Subcutaneous abdominal adipose tissue (tissue), 5 donors: Measurements from ENCODE around the gene COL20A1.
A peak's percentile ranks its signal among the peaks of the same experiment; 100 is the strongest.

ENCODE experiments used
- H3K27ac ChIP-seq: one replicate; pipeline ENCODE4 v1.7.0; 2013; ENCODE audit warnings: low read depth, mild to moderate bottlenecking, inconsistent platforms, low read length, moderate library complexity
- H3K27me3 ChIP-seq, 5 donors: one replicate each; pipeline ENCODE4 v1.7.0; 2013; ENCODE audit warnings: low read length in 5 of 5, inconsistent platforms in 1 of 5; ENCODE audit not compliant: control insufficient read depth in 5 of 5, insufficient read depth in 4 of 5
- H3K36me3 ChIP-seq, 5 donors: one replicate each; pipeline ENCODE4 v1.7.0; 2013; ENCODE audit warnings: low read length in 5 of 5; ENCODE audit not compliant: control insufficient read depth in 5 of 5, insufficient read depth in 5 of 5
- H3K4me1 ChIP-seq, 5 donors: one replicate each; pipeline ENCODE4 v1.7.0; 2013; ENCODE audit warnings: low read length in 5 of 5, mild to moderate bottlenecking in 3 of 5, moderate library complexity in 1 of 5; ENCODE audit not compliant: control insufficient read depth in 5 of 5, insufficient read depth in 5 of 5
- H3K4me3 ChIP-seq, 5 donors: one replicate each; pipeline ENCODE4 v1.7.0; 2013; ENCODE audit warnings: low read length in 5 of 5, low read depth in 1 of 5
- H3K9ac ChIP-seq, 5 donors: one replicate each; pipeline ENCODE4 v1.7.0; 2013; ENCODE audit warnings: low read length in 5 of 5, mild to moderate bottlenecking in 4 of 5, moderate library complexity in 3 of 5
- H3K9me3 ChIP-seq, 5 donors: one replicate each; pipeline ENCODE4 v1.7.0; 2013; ENCODE audit warnings: low read length in 5 of 5; ENCODE audit not compliant: control insufficient read depth in 5 of 5
- donor health status: healthy.
- donor health status: healthy.
- donor health status: healthy.
- donor health status: healthy.
- donor health status: healthy.

The COL20A1 gene

GRCh38 chr20:63318391-63319163 is 25.6 kb downstream of the COL20A1 start:
- peaks cover 0 to 26% (median 22%) of the 10 kb centered on the region in 5 donors for H3K4me1 ChIP-seq
- H3K4me3 ChIP-seq, result no peak overlapping the region
- no peak overlapping the region for H3K27ac ChIP-seq
- no peak overlapping the region for H3K9ac ChIP-seq
- no peaks in the 10 kb centered on the region for H3K36me3 ChIP-seq
- H3K27me3 ChIP-seq, result peaks cover 0 to 9% (median 3%) of the 10 kb centered on the region in 5 donors
- no peaks in the 10 kb centered on the region for H3K9me3 ChIP-seq

- Histone ChIP-seq H3K27ac (no peak overlapping the region), H3K4me3 (no peak overlapping the region), H3K9ac (no peak overlapping the region), H3K4me1 (peaks cover 0 to 29% (median 19%) of the 10 kb centered on the region in 5 donors), H3K36me3 (no peaks in the 10 kb centered on the region), H3K9me3 (no peaks in the 10 kb centered on the region), H3K27me3 (peaks cover 0 to 9% (median 3%) of the 10 kb centered on the region in 5 donors)
Observed at GRCh38 chr20:63319164-63320040, 26.4 kb downstream of the COL20A1 start.

GRCh38 chr20:63320041-63320511 is 27.1 kb downstream of the COL20A1 start:
- H3K27ac ChIP-seq, result no peak overlapping the region
- peaks cover 0 to 4% (median 3%) of the 10 kb centered on the region in 5 donors for H3K27me3 ChIP-seq

DNA sequence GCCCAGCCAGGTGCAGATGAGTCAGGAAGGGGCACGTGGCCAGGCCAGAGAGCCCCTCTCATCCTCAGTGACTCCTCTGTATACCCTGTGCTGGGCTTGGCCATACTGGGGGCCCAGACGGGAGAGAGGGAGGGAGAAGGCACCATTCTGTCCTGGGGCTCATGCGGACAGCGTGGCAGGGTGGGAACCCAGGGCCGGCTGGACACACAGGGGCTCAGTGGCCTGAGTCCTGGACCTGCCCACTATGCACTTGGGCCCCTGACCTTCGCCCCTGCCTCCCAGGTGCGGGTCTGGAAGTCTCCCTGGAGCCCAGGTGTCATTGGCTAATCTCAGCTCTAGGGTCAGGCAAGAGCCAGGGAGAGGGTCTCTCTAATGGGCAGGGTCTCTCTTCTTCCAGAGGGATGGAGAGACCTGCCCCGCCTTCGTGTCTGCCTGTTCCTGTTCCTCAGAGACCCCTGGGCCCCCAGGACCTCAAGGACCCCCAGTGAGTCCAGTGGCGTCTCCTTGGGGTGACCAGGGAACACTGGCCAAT is 27.7 kb downstream of the COL20A1 start:
- Histone ChIP-seq H3K36me3 (no peaks in the 10 kb centered on the region), H3K27me3 (peaks cover 0 to 3% (median 2%) of the 10 kb centered on the region in 5 donors), H3K4me1 (peaks cover 0 to 29% (median 19%) of the 10 kb centered on the region in 5 donors), H3K4me3 (no peak overlapping the region), H3K9me3 (no peaks in the 10 kb centered on the region), H3K9ac (peak overlapping the region in 1 of 5 donors; percentile 17), H3K27ac (no peak overlapping the region)

More at GRCh38 chr20:63320041-63320511, 27.1 kb downstream of the COL20A1 start:
- H3K9ac ChIP-seq, result no peak overlapping the region
- H3K4me3 ChIP-seq, result no peak overlapping the region
- H3K36me3 ChIP-seq, result no peaks in the 10 kb centered on the region
- H3K9me3 ChIP-seq, result no peaks in the 10 kb centered on the region
- H3K4me1 ChIP-seq, result peaks cover 0 to 29% (median 19%) of the 10 kb centered on the region in 5 donors

DNA sequence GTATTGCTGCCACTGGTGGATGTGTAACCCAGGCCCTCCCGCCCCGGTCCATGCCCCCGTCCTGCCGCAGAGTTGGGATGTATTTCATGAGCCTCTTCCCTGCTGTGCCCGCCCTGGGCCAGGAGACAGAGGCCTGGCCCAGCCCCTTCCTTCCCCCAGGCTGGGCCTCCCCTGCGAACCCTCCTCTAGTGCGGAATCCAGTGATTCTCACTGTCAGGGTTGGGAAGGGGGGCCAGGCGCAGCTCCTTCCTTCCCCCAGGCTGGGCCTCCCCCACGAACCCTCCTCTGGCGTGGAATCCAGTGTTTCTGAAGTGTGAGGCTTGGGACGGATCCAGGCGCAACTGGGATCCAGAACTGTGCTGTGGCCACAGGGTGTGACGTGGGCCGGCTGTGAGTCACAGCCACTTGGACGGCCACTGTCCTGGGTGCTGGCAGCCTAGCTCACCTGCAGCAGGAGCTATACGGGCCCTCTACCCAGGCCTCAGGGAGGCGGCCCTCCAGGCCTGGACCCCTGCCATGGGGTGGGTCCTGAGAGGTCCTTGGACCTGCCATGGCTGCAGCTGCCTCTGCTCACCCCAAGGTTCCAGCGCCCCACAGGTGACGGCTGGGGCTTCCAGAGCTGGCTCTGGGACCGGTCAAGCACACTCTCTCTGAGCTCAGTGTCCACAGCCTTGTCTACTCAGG is 28.3 kb downstream of the COL20A1 start:
- peaks cover 0 to 29% (median 19%) of the 10 kb centered on the region in 5 donors for H3K4me1 ChIP-seq
- H3K27ac ChIP-seq, result no peak overlapping the region
- peak overlapping the region in 1 of 5 donors; percentile 17 for H3K9ac ChIP-seq
- peaks cover 0 to 3% (median 0%) of the 10 kb centered on the region in 5 donors for H3K27me3 ChIP-seq
- H3K4me3 ChIP-seq, result no peak overlapping the region
- no peaks in the 10 kb centered on the region for H3K36me3 ChIP-seq
- H3K9me3 ChIP-seq, result no peaks in the 10 kb centered on the region

DNA sequence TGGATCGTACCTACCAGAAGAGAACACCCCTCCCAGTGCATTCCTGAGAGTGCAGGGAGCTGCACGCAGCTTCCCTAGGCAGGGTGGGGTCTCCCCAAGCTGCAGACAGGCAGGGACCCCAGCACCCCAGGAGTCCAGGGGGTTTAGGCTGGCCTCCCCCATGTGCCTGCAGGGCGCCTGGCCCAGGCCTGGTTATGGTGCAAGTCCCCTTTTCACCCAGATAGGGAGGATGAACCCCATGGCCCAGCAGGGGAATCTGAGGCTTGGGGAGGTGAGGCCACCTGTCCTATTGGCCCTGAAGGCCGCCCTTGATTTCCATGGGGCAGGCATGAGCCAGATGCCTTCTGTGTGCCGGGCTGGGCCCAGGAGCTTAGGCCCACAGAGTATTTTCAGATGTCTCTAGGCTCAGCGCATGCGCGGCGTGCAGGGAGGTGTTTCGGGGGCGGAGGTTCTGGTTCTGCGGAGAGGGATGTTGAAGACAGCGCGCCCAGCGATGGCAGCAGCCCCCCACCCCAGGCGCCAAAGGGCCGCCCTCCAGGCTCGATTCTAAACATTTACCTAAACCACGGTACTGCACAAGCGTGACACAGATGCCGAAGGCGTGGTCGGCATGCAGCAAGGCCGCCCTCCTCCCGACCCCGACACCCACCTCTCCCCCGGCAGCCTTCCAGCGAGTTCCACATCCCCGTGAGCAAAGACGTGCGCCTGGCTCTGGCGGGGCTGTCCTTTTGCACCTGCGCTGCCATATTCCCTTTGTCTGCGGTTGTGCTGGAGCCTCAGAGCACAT is 29.4 kb downstream of the COL20A1 start:
- H3K27ac ChIP-seq, result no peak overlapping the region
- H3K36me3 ChIP-seq, result no peaks in the 10 kb centered on the region

GRCh38 chr20:63322933-63323273 is 29.9 kb downstream of the COL20A1 start:
- peaks cover 0 to 3% (median 0%) of the 10 kb centered on the region in 5 donors for H3K27me3 ChIP-seq
- no peaks in the 10 kb centered on the region for H3K36me3 ChIP-seq
- H3K9ac ChIP-seq, result no peak overlapping the region
- no peak overlapping the region for H3K4me3 ChIP-seq
- H3K9me3 ChIP-seq, result peaks cover 0 to 14% (median 5%) of the 10 kb centered on the region in 5 donors
- H3K4me1 ChIP-seq, result peaks cover 0 to 29% (median 24%) of the 10 kb centered on the region in 5 donors
- H3K27ac ChIP-seq, result no peak overlapping the region

More for the DNA sequence above, 29.4 kb downstream of the COL20A1 start:
- H3K9ac ChIP-seq, result no peak overlapping the region
- H3K4me3 ChIP-seq, result no peak overlapping the region
- peaks cover 0 to 10% (median 5%) of the 10 kb centered on the region in 5 donors for H3K9me3 ChIP-seq
- H3K4me1 ChIP-seq, result peaks cover 0 to 29% (median 24%) of the 10 kb centered on the region in 5 donors
- H3K27me3 ChIP-seq, result peaks cover 0 to 3% (median 0%) of the 10 kb centered on the region in 5 donors

DNA sequence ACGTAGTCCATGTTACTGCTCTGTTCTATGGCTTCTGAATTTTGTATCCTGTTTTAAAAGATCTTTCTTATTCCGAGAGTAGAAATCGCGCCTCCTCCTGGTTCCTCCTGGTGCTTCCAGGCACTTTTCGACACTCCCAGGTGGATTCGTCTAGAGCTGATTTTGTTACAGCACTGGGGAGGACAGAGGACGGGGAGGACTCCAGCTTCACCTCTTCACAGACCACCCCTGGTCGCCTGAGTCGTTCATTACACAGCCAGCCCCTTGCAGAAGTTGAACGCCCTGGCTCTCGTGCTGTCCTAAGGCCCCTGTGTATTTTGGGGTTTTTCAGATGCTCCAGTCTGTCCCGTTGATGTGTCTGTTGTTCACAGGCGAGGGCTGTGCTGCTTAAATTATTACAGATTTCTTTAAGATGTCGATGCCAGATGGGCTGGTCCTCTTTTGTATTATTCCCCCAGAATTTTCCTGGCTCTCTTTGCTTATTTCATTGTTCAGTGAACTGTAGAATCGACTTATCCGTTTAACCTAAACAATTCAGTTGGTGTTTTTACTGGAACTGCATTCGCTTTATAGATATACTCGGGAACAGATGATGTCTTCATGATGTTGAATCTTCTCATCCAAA is 30.5 kb downstream of the COL20A1 start:
- H3K4me1 ChIP-seq, result peaks cover 0 to 29% (median 24%) of the 10 kb centered on the region in 5 donors
- no peaks in the 10 kb centered on the region for H3K36me3 ChIP-seq
- H3K9ac ChIP-seq, result no peak overlapping the region
- no peak overlapping the region for H3K4me3 ChIP-seq
- peaks cover 0 to 3% (median 0%) of the 10 kb centered on the region in 5 donors for H3K27me3 ChIP-seq
- peaks cover 0 to 15% (median 5%) of the 10 kb centered on the region in 5 donors for H3K9me3 ChIP-seq
- no peak overlapping the region for H3K27ac ChIP-seq
